Lung (tissue), 12 donors: ENCODE data around the gene HFM1. TPM values are rescaled to one million over a fixed set of nuclear protein-coding genes. Genes with fewer than 3 reads are reported as not detected.

Experiments used
- ATAC-seq: fragments of 200-7000 bp; cut with Tn5 transposase; one replicate; pipeline ENCODE4 v1.9.1; 2020; ENCODE audit warnings: moderate number of reproducible peaks; ENCODE audit not compliant: insufficient read depth, low FRiP score
- DNase-seq, 3 donors: peaks; one replicate each; pipeline ENCODE4 v3.0.0-alpha.2; 2013 to 2017
- H3K27ac ChIP-seq, 2 donors: one replicate each; pipeline ENCODE4 v1.5.1; 2013; ENCODE audit warnings: mild to moderate bottlenecking in 2 of 2, moderate library complexity in 2 of 2, control low read depth in 1 of 2, inconsistent platforms in 1 of 2, low read depth in 1 of 2, low read length in 1 of 2
- H3K27me3 ChIP-seq, 3 donors: one replicate each; pipeline ENCODE4 v1.5.1; 2013; ENCODE audit warnings: low read length in 2 of 3; ENCODE audit not compliant: control insufficient read depth in 3 of 3, insufficient read depth in 3 of 3
- H3K36me3 ChIP-seq, 4 donors: one replicate each; pipeline ENCODE4 v1.5.1; 2013; ENCODE audit warnings: low read length in 4 of 4, mild to moderate bottlenecking in 1 of 4, moderate library complexity in 1 of 4; ENCODE audit not compliant: control insufficient read depth in 4 of 4, insufficient read depth in 4 of 4
- H3K4me1 ChIP-seq, 5 donors: one replicate each; pipeline ENCODE4 v1.5.1; 2013; ENCODE audit warnings: low read length in 5 of 5, mild to moderate bottlenecking in 2 of 5, moderate library complexity in 1 of 5; ENCODE audit not compliant: control insufficient read depth in 5 of 5, insufficient read depth in 5 of 5
- H3K4me3 ChIP-seq: one replicate; pipeline ENCODE4 v1.5.1; 2013; ENCODE audit warnings: mild to moderate bottlenecking, control low read depth, moderate library complexity
- H3K9ac ChIP-seq, 2 donors: one replicate each; pipeline ENCODE4 v1.5.1; 2013; ENCODE audit warnings: low read length in 2 of 2, control low read depth in 1 of 2; ENCODE audit not compliant: insufficient read depth in 1 of 2
- H3K9me3 ChIP-seq, 4 donors: one replicate each; pipeline ENCODE4 v1.5.1; 2013; ENCODE audit warnings: low read length in 3 of 4, mild to moderate bottlenecking in 1 of 4, moderate library complexity in 1 of 4; ENCODE audit not compliant: control insufficient read depth in 4 of 4, insufficient read depth in 3 of 4
- CTCF ChIP-seq: IDR thresholded peaks from 2 replicates; pipeline ENCODE4 v1.5.1; 2012; ENCODE audit warnings: mild to moderate bottlenecking; ENCODE audit errors: control extremely low read depth, extremely low read depth
- WGBS, 2 donors: extraction: QIAGEN DNeasy Blood & Tissue Kit; methylation state at CpG; one replicate each; pipeline ENCODE4 v1.1.7; 2013; 5-methylcytosine and 5-hydroxymethylcytosine counted together
- polyA plus RNA-seq, 2 donors: library from polyadenylated mRNA; stranded (reverse); fragments of 200-250 nt; gene quantifications; one replicate each; pipeline ENCODE4 v1.2.1, GENCODE V29; 2013
- total RNA-seq, 2 donors: library from RNA; depleted of rRNA in 1 of 2; stranded (reverse); fragments of >200 nt in 1 of 2; gene quantifications; one replicate each; pipeline ENCODE4 v1.2.1, GENCODE V29; 2014 to 2021
- donor health status: control.
- donor health status: control.
- donor health status: Bipolar disorder and iron deficiency.
- donor health status: healthy.
- donor health status: DM: yes; HTN: yes; CAD: no.

Gene HFM1
- total and polyA plus RNA-seq, 4 donors, result 0.16 to 8.0 (median 0.80) TPM

GRCh38 chr1:91243171-91243570 lies 161.5 kb downstream of the HFM1 start:
- no peaks in the 10 kb centered on the region for H3K9me3 ChIP-seq
- H3K36me3 ChIP-seq, result no peaks in the 10 kb centered on the region
- H3K4me1 ChIP-seq, result peaks cover 0 to 3% (median 0%) of the 10 kb centered on the region in 5 donors
- peak in 1 of 3 donors; percentile 8 for DNase-seq
- TF ChIP-seq CTCF, result no peak
- H3K4me3 ChIP-seq, result no peak overlapping the region
- no peak for ATAC-seq
- H3K9ac ChIP-seq, result no peak overlapping the region
- no peaks in the 10 kb centered on the region for H3K27me3 ChIP-seq
- no peak overlapping the region for H3K27ac ChIP-seq

- Histone ChIP-seq H3K9ac (no peak overlapping the region), H3K27ac (no peak overlapping the region), H3K36me3 (no peaks in the 10 kb centered on the region), H3K27me3 (no peaks in the 10 kb centered on the region), H3K4me3 (no peak overlapping the region), H3K9me3 (no peaks in the 10 kb centered on the region), H3K4me1 (no peaks in the 10 kb centered on the region)
- WGBS, 2 donors, result 68 to 74% methylated on average over 1 of the region's 1 CpG
- no peak for TF ChIP-seq CTCF
- ATAC-seq, result no peak
- no peak for DNase-seq
These were observed 170.5 kb downstream of the HFM1 start for GRCh38 chr1:91234181-91234580.

- WGBS, 2 donors, result 88 to 95% methylated on average over 7 of the region's 7 CpGs
- no peak for ATAC-seq
These were observed 177.9 kb downstream of the HFM1 start for GRCh38 chr1:91226741-91227140.

More at GRCh38 chr1:91226741-91227140, 177.9 kb downstream of the HFM1 start:
- TF ChIP-seq CTCF, result no peak
- Histone ChIP-seq H3K9ac (no peak overlapping the region), H3K27me3 (no peaks in the 10 kb centered on the region), H3K9me3 (no peaks in the 10 kb centered on the region), H3K4me3 (no peak overlapping the region), H3K4me1 (no peaks in the 10 kb centered on the region), H3K36me3 (no peaks in the 10 kb centered on the region), H3K27ac (no peak overlapping the region)
- DNase-seq, result no peak
